ENCODE results near the gene FRMD4A.

DNA sequence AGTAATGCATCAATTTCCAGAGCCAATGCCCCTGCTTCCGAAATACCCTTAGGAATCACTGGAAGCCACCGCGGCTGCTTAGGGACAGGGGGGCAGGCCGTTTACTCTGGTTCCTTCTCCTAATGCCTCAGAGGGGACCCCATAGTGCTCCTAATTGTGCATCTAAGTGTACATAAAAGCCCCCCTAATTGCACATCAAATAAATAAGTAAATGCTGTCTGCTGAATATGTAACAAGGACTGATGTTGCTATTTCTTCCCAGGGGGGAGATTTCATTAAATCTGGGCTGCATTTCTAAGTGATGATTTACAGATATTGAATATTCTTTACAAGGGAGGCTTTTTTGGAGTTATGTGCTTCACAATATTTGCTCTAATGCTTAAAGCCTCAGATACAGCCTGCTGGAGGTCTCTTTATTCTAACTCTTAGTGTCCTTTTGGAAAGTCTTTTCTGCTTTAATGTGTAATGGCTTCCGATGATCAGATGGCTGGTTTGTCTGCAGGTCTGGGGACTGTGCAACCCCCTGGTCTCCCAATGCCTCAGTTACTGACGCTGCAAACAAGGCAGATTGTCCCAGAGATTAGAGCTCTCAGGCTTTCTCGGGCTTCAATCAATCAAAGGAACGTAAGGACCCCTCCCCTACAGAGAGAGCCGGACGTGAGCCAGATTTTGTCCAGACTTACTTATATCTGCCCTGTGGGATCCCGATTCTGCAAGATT lies 601.0 kb downstream of the FRMD4A start:
- TF ChIP-seq, protein P1, sequence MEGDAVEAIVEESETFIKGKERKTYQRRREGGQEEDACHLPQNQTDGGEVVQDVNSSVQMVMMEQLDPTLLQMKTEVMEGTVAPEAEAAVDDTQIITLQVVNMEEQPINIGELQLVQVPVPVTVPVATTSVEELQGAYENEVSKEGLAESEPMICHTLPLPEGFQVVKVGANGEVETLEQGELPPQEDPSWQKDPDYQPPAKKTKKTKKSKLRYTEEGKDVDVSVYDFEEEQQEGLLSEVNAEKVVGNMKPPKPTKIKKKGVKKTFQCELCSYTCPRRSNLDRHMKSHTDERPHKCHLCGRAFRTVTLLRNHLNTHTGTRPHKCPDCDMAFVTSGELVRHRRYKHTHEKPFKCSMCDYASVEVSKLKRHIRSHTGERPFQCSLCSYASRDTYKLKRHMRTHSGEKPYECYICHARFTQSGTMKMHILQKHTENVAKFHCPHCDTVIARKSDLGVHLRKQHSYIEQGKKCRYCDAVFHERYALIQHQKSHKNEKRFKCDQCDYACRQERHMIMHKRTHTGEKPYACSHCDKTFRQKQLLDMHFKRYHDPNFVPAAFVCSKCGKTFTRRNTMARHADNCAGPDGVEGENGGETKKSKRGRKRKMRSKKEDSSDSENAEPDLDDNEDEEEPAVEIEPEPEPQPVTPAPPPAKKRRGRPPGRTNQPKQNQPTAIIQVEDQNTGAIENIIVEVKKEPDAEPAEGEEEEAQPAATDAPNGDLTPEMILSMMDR (IDR thresholded peaks at IDR 0.05): no peak
- no peak for TF ChIP-seq POLR2A (IDR thresholded peaks at IDR 0.05)
